Lower leg skin (tissue), 3 donors: ENCODE measurements around the gene NRG3.

Experiments used
- POLR2A ChIP-seq, 2 donors: fragments of 450-650 bp; IDR thresholded peaks; one replicate each; pipeline ENCODE4 v1.6.1; 2016 to 2017; ENCODE audit warnings: antibody characterized with exemption in 2 of 2, mild to moderate bottlenecking in 1 of 2, moderate library complexity in 1 of 2
- TF ChIP-seq, protein P1 (sequence below), 3 donors: fragments of 450-650 bp; IDR thresholded peaks; one replicate each; pipeline ENCODE4 v1.5.1; 2016; ENCODE audit warnings: antibody characterized with exemption in 3 of 3, mild to moderate bottlenecking in 3 of 3, moderate library complexity in 2 of 3

DNA sequence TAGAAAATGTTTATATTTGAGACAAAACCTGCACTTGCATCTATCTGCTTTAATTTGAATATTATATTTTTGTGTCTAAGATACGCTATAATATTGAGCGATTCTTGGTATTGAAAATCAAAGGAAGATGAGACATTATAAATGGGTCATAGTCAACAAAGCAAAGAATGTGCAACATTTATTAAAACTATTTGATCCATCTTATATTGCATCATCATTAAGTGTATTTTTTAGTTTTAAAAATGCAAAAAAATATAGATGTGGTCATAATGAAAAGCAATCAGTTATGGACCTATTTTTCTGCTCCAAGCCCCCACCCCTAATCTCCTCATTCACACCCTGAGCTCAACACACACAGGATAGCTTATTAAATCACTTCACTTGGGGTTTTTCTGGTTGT, 847.3 kb downstream of the NRG3 start:
- TF ChIP-seq POLR2A (IDR thresholded peaks at IDR 0.05) = no peak
- TF ChIP-seq, protein P1, sequence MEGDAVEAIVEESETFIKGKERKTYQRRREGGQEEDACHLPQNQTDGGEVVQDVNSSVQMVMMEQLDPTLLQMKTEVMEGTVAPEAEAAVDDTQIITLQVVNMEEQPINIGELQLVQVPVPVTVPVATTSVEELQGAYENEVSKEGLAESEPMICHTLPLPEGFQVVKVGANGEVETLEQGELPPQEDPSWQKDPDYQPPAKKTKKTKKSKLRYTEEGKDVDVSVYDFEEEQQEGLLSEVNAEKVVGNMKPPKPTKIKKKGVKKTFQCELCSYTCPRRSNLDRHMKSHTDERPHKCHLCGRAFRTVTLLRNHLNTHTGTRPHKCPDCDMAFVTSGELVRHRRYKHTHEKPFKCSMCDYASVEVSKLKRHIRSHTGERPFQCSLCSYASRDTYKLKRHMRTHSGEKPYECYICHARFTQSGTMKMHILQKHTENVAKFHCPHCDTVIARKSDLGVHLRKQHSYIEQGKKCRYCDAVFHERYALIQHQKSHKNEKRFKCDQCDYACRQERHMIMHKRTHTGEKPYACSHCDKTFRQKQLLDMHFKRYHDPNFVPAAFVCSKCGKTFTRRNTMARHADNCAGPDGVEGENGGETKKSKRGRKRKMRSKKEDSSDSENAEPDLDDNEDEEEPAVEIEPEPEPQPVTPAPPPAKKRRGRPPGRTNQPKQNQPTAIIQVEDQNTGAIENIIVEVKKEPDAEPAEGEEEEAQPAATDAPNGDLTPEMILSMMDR (IDR thresholded peaks at IDR 0.05) = no peak
